T-helper 1 cell (primary cell): Measurements from ENCODE around the gene SPON2.

Source experiments
- DNase-seq, 5 donors: peaks; one replicate each; pipeline ENCODE4 v3.0.0-alpha.2; 2012 to 2020
- total RNA-seq, 4 donors: gene quantifications; one replicate each; lab custom pipeline; 2026; lab: John Stamatoyannopoulos, UW

Gene SPON2
- 9.1 to 16.6 (median 13.5) reads per million in 4 donors for total RNA-seq

DNA sequence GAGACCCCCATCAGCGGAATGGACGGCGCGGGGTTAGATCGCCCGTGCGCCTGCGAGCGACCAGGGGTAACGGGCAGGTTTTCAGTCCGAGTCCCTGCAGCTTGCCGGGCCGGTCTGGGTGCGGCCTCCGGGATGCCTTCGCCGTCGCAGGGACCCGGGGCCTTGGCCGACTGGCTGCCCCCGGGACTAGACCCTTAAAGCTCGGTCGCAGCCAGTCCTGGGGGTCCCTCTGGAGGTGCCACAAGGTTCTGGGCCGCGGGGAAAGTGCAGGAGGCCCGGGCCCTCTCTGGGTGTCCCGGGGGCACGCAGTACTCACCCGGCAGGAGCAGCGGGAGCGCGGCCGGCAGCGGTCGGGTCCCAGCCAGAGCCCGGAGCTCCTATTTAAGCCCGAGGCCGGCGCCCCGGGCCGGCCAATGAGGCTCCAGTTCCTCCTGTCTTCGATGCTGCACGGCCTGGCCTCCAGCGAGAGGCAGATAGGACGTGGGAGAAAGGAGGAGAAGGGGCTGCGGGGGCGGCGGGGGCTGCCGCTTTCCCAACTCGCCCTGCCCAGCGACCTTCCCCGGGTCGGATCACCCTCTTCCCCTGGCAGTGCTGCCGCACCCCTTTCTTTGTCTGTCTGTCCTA, at the start of gene SPON2:
Gene SPON2 (minus strand): TSS at position 356 of the 624 bp plus-strand sequence.
- DNase-seq = no peak

DNA sequence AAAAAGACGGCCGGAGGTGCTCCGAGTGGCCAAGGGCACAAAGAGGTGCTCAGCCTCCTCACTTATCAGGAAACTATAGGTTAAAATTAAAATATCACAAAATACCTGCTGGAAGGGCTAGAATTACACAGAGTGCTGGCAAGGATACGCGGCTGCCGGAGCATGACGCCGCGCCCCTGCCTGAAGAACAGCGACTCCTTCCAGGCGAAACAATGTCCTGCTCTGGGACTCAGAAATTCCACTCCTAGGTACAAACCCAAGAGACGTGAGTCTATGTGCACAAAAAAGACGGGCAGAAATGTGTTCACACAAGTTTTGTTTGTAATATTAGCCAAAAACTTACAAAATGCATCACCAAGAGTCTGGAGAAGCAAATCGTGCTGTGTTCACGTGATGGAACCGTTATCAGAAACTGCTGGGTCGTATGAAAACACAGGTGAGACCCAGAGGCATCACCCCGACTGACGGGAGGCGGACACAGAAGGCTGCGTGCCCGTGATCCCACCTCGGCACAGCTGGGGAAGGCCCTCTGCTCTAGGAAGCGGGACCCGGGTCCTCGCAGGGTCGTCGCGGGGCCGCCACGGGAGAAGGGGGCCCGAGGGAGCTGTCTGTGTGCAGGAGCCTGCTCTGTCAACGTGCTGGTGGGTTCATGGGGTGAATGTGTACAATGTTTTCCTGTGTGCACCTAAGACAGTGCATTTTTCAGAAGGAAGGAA, 48.9 kb upstream of the SPON2 start:
- no peak for DNase-seq

GRCh38 chr4:1220566-1220965, 48.2 kb upstream of the SPON2 start:
- DNase-seq = no peak

DNA sequence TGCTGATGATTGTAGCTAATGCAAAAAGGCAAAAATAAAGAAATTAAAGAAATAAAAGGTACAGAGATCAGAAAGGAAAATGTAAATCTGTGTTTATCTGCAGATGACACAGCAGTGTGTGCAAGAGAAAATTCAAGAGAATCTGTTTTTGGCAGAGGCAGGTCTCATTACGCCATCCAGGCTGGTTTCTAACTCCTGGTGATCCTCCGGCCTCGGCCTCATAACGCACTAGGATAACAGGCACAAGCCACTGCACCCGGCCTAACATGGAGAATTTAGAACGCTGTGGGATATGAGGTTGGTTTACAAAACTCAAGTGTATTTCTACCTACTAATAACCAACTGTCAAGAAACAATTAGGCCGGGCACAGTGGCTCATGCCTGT, 47.2 kb upstream of the SPON2 start:
- DNase-seq = no peak

DNA sequence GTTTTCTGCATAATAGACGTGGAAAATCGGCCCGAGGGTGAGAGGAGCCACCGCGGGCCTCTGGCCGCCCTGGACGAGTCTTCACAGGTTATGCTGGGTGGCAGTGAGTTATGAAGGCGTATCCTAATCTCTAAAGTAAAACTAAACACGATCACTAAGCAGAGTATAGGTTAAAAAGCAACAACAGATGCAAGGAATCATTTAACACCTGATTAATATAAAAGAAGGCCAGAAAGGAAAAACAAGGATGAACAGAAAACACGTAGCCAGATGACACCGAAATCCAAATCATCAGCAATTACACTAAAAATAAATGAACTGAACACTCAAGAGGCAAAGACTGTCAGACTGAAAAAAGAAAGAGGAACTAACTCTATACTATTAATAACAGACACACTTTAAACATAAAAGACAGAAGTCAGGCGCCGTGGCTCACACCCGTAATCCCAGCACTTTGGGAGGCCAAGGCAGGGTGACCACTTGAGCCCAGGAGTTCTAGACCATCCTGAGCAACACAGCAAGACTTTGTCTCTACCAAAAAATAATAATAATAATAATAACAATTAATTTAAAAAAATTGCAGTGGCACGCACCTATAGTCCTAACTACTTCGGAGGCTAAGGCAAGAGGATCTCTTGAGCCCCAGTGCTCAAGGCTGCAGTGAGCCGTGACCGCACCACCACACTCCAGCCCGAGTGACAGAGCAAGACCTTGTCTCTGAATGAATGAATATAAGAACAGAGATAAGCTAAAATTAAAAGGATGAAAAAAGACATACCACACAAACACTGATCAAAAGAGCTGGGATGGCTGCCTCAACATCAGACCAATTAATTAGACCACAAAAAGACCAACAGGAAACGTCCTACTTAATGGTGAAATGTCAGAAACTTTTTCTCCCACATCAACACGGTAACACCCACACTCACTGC, 46.5 kb upstream of the SPON2 start:
- no peak for DNase-seq

GRCh38 chr4:1217366-1217765, 45.0 kb upstream of the SPON2 start:
- no peak for DNase-seq

DNA sequence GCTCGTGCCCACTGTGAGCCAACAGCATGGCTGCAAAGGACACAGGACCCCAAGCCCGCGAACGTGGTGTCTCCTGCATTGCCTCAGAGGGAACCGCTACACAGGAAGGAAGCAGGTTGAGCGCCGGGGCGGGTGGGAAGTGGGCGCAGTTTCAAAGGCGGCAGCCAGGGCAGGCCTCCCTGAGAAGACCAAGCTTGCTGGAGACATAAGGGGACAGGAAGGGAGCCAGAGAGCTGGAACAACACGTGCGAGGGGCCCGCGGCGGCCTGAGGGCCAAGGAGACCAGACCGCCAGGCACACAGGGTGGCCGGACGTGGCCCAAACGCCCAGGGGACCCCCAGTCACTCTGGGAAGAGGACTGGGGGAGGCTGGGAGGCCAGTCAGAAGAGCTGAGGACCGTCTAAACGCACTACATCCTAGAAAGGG, 44.5 kb upstream of the SPON2 start:
- DNase-seq = peak in 4 of 5 donors; percentile 35 to 81 (median 50)

- DNase-seq = no peak
Measured at GRCh38 chr4:1216076-1216614, 43.8 kb upstream of the SPON2 start.

GRCh38 chr4:1215141-1216075, 43.0 kb upstream of the SPON2 start:
- DNase-seq = peak in 1 of 5 donors; percentile 19

DNA sequence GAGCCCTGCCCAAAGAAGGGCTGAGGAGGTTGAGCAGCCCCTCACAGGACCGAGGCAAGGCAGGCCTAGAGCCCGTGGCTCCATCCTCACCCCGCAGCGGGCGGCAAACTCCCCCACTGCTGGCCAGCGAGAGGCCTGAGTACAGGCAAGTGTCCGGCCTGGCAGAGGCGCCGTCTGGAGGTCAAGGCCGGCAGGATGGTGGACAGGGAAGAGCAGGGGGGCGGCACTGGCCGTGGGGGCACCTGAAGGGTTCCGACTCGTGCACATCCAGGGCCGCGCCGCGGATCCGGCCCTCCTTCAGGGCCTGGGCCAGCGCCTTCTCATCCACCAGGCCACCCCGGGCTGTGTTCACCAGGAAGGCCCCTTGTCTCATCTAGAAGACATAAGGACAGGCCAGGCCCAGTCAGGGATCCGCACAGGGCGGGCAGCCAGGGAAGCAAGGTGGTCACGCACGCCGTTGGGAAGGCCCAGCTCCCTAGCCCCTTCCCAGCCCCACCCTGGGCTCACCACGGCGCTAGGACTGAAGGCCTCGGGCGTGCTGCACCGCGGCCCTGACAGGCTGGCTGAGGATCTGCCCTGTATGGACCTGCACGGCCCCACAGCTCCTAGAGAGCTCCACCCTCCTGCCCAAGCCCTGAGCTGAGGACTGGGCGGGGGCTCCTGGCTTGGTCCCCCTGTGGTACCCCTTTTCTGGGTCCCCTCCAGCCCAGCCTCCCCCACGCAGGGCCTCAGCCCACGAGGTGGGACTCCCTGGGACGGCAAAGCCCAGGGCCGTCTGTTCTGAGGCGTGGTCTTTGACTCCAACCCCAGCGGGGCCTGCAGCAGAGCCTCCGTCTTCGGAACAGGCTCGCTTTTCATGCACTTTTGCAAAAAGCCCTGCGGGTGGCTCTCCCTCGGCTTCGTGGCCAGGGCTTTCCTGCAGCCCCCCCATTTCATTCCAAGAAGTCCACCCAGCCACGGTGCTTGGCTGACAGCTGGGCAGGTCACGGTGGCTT, 42.0 kb upstream of the SPON2 start:
- no peak for DNase-seq

DNA sequence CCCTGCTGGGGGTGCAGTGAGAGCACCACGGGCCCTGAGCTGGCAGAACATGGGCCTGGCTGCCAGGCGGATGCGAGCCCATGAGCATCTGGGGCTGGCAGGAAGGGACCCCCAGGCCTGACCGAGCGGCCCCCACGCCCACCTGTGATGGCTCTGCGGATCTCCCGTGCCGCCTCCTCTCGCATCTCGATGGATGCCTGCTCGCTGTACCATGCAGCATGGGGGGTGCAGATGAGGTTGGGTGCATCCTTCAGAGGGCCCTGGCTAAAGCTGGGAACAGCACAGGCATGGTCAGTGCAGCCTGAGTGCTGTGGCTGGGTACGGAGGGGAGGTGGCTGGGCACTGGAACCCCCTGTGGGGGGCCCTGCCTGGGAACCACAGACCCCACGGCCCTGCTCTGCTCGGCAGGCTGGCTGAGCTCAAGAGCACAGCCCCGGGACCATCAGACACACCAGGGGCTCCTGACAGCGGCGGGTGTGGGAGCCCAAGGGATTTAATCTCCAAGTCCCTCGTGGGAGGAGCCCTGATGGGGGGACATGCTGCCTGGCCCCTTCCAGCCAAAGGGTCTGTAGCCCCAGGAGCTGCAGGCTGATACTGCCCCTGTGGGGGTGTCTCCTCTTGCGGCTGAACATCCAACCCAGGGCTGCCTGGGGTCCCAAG, 41.1 kb upstream of the SPON2 start:
- DNase-seq = no peak

GRCh38 chr4:1212546-1213335, 40.4 kb upstream of the SPON2 start:
- no peak for DNase-seq

- no peak for DNase-seq
Measured at GRCh38 chr4:1211891-1212545, 39.6 kb upstream of the SPON2 start.

- DNase-seq = no peak
Measured at GRCh38 chr4:1211371-1211770, 39.0 kb upstream of the SPON2 start.

DNA sequence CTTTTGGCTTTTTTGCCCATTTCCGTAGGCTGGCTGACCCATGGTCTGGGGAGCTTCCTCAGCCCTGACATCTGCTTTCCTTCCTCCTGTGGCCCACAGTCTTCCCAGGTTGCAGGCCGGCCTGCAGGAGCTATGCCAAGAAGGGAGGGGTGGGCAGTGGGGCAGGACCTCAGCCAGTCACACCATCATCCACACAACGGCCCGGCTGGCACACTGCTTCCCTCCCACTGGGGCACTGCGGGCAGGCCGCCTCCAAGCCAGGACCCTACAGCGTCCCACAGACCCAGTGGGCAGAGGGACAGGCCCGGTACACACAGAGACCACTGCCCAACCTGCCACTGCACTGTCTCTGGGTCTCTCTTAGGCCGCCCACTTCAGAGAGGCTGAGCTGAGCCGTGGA, 38.6 kb upstream of the SPON2 start:
- no peak for DNase-seq

- DNase-seq = no peak
Measured at GRCh38 chr4:1210241-1210841, 38.0 kb upstream of the SPON2 start.

DNA sequence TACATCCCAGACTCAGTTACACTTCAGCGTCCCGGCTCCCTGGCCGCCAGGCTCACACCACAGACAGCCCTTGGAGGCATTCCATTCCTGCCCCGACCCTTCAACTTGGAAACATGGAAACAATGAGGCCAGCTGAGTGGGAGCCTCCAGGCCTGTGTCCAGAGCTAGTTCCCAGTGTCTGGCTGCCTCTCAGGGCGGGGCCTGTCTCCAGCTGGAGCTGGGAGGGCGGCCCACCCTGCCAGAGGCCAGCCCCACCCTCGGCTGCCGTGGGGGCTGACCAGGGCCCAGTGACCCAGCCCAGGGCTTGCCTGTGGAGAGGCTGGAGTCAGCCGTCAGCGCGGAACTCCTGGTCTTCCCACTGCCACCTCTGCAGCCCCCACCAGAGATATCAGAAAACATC, 37.4 kb upstream of the SPON2 start:
- DNase-seq = no peak
